ENCODE data around the gene MVD.
"Not testable (repeated sequence)": the region's sequence is repeated elsewhere in the genome, so short reads cannot be mapped to it uniquely, and the experiment has no call there.

Gene MVD

DNA sequence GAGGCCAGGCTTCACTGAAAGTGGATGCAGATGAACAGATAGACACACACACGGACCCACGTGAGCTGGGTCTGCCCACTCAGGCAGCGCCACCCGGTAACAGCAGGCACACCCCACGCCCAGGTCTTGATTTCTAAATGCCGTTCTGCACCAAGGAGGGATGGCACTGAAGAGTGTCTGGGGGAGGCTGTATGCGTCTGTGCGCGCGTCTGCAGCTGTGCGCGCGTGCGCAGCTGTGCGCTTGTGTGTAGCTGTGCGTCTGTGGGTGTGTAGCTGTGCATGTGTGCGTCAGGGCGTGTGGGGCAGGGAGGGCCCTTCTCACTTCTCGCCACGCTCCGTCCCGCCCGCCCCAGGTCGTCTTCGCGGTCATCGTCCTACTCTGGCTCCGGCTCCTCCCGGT lies 40.0 kb downstream of the MVD start:
- DNase-seq, result no peak

- no peak for DNase-seq
Observed at GRCh38 chr16:88622125-88622524, 40.8 kb downstream of the MVD start.

DNA sequence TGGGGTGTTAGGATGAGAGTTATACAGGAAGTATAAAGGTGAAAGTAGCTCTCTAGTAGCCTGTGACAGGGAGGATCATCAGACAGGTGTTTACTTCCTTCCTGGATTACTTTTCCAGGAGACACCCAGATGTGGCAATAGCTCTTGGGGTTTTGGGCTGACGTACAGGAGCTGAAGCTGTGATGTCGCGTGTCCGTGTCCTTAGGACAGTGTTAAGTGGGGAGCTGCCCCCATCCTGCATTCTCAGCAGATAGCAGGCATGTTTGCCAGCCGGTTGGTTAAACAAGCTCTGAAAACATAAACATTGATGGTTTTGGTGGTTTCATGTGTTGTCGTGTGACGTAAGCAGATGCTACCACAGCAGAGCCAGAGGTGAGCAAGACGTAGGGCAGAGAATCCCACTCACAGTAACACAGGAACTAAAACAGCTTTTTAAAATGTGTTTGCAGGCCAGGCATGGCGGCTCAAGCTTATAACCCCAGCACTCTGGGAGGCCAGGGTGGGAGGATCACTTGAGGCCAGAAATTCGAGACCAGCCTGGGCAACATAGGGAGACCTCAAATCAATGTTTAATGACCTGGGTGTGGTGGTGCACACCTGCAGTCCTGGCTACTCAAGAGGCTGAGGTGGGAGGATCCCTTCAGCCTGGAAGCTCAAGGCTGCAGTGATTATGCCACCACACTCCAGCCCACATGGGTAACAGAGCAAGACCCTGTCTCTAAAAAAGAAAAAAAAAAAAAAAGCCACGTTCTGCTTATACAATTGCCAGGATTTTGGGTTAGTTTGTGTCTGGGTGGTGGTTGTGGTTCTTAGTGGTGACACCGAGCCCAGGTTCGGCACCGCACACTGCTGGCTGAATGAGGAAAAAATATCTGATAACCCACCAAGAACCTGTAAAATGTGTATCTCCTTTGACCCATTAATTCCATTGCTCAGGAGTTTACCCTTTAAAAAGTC lies 42.8 kb downstream of the MVD start:
- peak; percentile 36 for DNase-seq

DNA sequence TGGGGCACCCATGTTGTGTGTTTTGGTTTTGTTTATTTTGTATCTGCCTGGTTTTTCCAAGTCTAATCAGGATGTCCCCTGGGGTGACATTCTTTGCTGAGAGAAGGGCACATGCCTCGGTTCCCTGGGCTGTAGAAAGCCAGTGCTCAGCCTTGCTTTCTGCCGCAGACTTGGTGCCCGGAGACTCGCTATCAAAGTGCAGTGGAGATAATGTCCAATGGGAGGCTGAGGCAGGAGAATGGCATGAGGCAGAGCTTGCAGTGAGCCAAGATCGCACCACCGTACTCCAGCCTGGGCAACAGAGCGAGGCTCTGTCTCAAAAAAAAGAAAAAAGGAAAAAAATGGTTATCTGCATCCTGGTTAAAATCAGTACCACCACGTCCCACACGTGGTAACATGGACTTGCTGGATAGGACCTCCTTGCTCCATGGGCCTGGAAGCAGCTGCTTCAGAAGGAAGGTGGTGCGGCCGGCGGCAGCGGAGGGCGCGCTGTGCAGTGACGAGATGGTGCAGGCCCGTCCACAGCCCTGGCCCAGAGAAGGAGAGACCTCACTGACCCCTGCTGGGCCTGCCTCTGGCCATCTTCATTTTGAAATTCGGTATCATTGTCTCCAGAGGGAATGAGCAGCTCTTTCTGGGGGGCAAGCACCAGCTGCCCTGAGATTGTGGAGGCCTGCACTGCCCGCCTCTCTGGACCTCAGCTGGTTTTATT lies 43.8 kb downstream of the MVD start:
- no peak for DNase-seq

GRCh38 chr16:88618182-88618955 lies 44.5 kb downstream of the MVD start:
- DNase-seq, result no peak

DNA sequence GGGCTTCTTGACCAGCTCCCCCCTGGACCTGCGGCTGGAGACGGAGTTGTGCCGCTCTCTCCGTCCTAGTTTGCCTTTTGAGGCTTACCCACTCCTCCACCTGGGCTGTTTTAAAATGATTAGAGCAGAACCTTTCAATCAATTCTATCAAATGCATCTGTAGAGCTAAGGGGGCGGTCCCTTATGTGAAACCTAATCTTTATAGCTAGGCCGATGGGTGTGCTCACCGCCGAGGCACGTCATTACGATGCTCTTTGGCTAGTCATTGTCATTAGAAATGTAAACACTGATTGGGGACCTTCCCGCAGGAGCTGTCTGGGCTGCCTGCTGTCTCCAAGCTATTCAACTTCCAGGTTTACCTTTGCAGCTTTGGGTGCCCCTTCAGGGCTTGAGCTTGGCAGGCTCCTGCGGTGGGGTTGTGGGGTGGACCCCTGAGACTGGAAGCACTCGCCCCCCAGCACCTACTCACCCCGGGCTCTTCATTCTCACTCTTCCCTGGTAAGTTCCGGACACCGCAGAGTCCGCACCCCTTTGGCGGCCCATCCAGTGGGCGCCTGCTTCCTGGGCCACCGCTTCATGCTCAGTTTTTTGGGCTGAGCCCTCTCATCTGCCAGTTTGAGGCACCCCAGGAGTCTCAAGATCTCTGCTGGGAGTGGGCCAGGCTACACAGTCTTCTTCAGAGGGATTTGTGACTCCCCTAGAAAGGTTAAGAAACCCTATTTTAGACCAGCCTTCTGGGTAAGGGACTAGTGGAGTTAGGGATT lies 45.4 kb downstream of the MVD start:
- DNase-seq, result no peak

- DNase-seq, result no peak
Observed at GRCh38 chr16:88616736-88617135, 46.2 kb downstream of the MVD start.

DNA sequence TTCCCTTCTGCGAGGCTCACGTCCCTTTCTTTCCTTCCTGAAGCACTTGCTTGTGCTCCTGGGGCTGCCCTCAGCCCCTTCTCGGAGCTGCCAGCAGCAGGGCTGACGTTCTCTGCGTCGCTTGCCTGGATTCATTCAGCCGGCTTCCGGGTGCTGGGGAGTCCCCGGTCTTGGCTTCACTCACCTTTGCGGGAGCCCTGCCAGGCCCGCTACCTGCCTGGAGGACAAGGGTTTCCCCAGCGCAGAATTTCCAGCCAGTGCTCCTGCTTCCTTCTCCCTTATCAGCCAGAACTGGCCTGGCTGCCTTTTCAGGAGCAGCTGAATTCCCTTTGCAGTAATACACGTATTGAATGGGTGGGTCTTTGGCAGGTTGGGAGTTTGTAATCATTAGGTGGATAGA lies 46.6 kb downstream of the MVD start:
- DNase-seq, result no peak

GRCh38 chr16:88614818-88615580 lies 47.9 kb downstream of the MVD start:
- DNase-seq, result no peak

DNA sequence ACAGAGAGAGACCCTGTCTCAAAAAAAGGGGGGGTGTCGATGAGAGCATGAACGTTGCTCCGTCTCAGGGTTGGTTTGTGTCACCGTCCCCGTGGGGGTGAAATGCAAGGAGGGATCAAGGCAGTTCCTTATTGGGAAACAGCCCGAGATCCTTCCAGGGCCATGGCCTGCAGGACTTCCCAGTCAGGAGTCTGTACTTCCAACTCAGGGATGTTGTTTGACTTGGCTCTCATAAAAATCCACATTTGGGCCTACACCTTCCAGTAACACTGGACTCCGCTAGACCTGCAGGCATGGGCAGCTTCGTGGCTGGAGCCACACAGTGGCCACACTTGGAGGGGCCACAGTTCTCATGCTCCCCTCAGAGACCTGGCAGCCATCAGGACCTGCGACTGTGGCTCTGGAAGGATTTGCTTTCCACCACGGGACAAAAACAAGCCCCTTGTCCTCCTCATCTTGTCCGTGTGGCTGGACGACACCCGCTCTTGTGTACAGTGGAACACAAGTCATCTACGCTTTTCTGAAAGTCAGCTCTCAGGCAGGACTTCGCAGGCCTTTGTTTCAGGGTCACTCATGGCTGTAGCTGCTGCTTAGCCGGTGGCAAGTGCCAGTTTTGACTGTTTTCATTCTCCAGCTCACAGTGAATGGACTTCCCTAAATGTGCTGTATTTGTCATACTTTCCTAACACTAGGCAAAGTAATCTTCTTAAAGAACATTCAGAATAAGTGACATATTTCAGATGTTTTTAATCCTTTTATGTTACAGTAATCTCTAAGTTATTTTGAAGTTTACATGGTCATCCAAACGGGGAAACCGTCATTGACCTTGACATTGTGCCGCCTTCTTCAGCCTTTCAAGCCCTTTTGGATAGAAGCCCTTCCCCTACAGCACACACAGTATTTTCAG lies 48.7 kb downstream of the MVD start:
- DNase-seq, result no peak

DNA sequence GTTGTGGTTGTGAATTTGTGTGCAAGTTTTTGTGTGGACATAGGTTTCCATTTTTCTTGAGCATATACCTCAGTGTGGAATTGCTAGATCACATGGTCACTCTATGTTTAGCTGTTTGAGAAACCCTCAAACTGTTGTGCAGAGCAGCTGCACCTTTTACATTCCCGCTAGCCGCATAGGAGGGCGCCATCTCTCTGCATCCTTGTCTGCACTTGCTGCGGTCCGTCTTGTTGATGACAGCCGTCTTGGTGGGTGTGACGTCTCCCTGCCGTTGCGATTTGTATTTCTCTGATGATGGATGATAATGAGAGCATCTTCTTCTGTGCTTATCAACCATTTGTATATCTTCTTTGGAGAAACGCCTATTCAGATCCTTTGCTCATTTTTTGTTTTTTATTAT lies 49.6 kb downstream of the MVD start:
- DNase-seq, result no peak

DNA sequence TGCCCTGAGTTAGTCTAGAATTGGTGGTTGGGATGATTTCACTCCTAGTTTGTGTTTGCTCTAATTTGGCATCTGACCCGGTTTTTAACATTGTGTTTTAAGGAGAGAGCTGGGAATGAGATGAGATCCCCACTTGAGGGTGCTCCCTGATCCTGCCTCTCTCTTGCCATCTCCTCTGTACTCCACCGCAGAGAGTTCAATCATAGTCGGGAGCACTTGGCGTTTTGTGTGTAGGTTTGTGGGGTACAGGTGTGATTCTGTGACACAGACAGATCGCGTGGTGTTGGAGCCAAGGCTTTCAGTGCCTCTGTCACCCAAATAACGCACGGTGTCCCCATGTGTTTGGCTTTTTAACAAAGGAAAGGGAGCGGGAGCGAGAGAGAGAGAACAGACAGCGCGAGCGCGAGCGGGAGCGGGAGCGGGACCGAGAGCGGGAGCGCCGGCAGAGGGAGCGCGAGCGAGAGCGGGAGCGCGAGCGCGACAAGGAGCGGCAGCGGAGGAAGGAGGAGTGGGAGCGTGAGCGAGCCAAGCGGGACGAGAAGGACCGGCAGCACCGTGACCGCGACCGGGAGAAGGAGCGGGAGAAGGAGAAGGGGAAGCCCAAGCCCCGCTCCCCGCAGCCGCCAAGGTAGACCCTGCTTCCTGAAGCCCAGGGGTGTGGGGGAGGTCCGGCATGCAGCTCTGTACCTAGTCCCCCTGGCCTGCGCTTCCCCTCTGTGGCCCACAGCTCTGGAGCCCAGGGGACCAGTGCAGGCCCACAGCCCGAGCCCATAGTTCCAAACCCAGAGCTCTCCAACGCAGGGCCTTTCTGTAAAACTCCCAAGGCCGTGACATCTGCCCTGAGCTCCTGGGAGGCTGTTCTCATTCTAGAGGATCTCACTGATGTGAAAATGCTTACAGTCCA lies 51.7 kb downstream of the MVD start:
- no peak for DNase-seq

DNA sequence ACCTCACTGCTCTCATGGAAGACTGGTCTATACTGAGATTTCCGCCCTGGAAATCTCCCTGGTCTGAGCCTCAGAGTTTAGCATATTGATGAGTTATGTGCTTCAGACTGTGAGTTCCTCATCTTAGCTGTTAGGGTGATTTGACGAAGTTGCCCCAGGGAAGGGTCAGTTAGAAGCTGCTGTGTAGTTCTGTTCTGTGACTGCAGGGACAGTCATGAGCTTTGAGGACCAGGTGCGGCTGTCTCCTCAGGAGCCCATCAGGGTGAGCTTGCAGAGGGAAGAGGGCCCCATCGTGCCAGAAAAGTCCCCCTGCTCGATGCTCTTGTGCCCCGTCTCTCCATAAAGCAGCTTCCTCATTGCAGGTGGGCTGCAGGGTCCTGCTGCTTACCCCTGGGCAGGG lies 52.8 kb downstream of the MVD start:
- no peak for DNase-seq

- DNase-seq, result not testable (repeated sequence)
Observed at GRCh38 chr16:88609426-88609825, 53.5 kb downstream of the MVD start.

DNA sequence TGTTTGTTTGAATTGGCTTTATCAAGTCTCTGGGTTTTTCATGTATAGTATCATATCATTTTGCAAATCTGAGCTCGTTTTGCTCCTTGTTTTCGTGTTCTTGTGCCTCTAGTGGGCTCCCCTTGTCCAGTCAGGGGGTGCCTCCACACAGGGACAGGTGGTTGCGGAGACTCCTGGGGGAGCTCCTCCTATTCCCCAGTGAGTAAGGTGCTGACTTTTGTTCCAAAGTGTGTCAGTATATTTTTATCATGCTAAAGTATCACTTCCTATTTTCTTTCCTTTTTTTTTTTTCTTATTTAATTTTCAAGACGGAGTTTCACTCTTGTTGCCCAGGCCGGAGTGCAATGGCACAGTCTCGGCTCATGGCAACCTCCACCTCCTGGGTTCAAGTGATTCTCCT lies 54.8 kb downstream of the MVD start:
- DNase-seq, result no peak

GRCh38 chr16:88606148-88606757 lies 56.6 kb downstream of the MVD start:
- no peak for DNase-seq

GRCh38 chr16:88605186-88606147 lies 57.4 kb downstream of the MVD start:
- no peak for DNase-seq

GRCh38 chr16:88602091-88602490 lies 60.8 kb downstream of the MVD start:
- DNase-seq, result no peak
